GM12892 (cell line): ENCODE measurements around the gene ADCK2.

Experiments used
- DNase-seq: peaks from one replicate; pipeline ENCODE4 v3.0.0; 2011; ENCODE audit not compliant: insufficient read length
- FAIRE-seq: peaks from 2 replicates; lab custom pipeline; 2011; peaks lifted over from hg19 to GRCh38; lab: Jason Lieb, UNC
- POLR2A ChIP-seq: IDR thresholded peaks from 2 replicates; pipeline ENCODE4 v1.6.1; 2011; ENCODE audit warnings: low read depth, low read length, control low read depth
- POLR2AphosphoS5 ChIP-seq: IDR thresholded peaks from 2 replicates; pipeline ENCODE4 v1.6.1; 2011; ENCODE audit warnings: low read depth, low read length, control low read depth
- TAF1 ChIP-seq: IDR thresholded peaks from 2 replicates; pipeline ENCODE4 v1.6.1; 2011; ENCODE audit warnings: low read depth, mild to moderate bottlenecking, control low read depth, low read length, borderline replicate concordance

Gene ADCK2

GRCh38 chr7:140678081-140678815, 5.5 kb downstream of the ADCK2 start:
- TF ChIP-seq POLR2A (no peak), POLR2AphosphoS5 (no peak), TAF1 (no peak)
- FAIRE-seq: no peak
- no peak for DNase-seq

GRCh38 chr7:140678816-140679130, 6.0 kb downstream of the ADCK2 start:
- FAIRE-seq (no peak), DNase-seq (no peak)
- TF ChIP-seq POLR2A: no peak
- TF ChIP-seq POLR2AphosphoS5: no peak
- no peak for TF ChIP-seq TAF1

GRCh38 chr7:140679186-140679585, 6.4 kb downstream of the ADCK2 start:
- FAIRE-seq (no peak), DNase-seq (no peak)
- TF ChIP-seq POLR2A (no peak), TAF1 (no peak), POLR2AphosphoS5 (no peak)

- FAIRE-seq: no peak
- TF ChIP-seq POLR2A (no peak), TAF1 (no peak), POLR2AphosphoS5 (no peak)
- DNase-seq: no peak
Observed at GRCh38 chr7:140680886-140681285, 8.1 kb downstream of the ADCK2 start.

- FAIRE-seq (no peak), DNase-seq (no peak)
- TF ChIP-seq POLR2AphosphoS5: no peak
- no peak for TF ChIP-seq TAF1
- no peak for TF ChIP-seq POLR2A
Observed at GRCh38 chr7:140681766-140682165, 9.0 kb downstream of the ADCK2 start.

DNA sequence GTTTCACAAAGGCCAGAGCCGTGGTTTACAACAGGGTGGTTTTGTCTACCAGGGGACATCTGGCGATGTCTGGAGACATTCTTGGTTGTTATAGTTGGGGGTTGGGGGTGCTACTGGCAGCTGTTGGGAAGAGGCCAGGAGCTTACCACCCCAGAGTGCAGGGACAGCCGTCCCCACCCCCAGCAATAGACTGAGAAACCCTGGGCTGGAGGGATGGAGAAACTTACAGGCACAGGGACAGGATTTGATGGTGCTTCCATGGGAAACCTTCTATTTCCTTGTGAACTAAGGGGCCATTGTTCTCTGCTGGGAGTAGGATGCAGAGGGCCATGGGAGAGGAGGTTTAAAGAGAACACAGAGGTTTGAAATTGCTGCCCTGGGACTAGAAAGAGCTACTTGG, 10.9 kb downstream of the ADCK2 start:
- no peak for DNase-seq
- no peak for FAIRE-seq
- TF ChIP-seq POLR2AphosphoS5 (no peak), POLR2A (no peak), TAF1 (no peak)

DNA sequence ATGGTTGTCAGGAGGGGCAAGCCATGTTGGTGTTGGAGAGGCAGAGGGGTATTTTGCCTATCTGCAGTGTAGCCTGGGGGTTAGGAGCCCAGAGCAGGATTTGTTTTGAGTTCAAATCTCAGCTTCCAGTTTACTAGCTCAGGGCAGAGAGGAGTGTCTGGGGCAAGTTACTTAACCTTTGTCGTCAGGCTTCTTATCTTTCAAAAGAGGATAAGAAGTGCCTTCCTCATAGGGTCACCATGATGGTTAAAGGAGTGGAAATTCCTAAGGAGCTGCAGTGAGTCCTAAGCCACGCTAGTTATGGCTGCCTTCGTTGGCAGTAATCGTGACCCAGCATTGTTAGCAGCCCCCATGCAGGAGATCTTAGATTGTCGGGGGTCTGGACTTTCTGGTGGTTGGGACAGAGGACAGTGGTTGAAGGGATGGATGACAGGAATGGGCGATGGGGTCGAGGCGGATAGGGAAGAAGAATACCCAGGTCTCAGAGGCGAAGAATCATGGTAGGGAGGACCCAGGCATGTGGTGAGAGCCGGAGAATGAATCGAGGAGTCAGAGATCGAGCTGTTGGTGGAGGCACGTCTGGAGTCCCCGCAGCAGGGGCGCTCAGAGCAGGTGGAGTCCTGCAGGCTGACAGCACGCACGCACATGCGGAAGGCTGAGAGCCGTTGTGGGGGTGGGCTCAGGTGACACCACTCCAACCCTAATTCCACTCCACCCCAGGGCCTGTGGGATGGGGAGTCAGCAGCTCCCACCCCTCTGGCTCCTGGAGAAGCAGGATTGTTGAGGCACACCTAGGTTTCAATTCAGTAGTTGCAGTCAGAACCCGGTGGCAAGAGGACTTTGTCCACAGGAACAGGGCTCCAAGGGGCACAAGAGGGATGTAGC, 11.6 kb downstream of the ADCK2 start:
- DNase-seq (no peak), FAIRE-seq (no peak)
- no peak for TF ChIP-seq POLR2AphosphoS5
- TF ChIP-seq POLR2A: no peak
- no peak for TF ChIP-seq TAF1

- TF ChIP-seq TAF1: no peak
- TF ChIP-seq POLR2AphosphoS5: no peak
- TF ChIP-seq POLR2A: no peak
- DNase-seq (no peak), FAIRE-seq (no peak)
Observed at GRCh38 chr7:140685407-140686087, 12.8 kb downstream of the ADCK2 start.

GRCh38 chr7:140686921-140687320, 14.2 kb downstream of the ADCK2 start:
- FAIRE-seq (no peak), DNase-seq (no peak)

DNA sequence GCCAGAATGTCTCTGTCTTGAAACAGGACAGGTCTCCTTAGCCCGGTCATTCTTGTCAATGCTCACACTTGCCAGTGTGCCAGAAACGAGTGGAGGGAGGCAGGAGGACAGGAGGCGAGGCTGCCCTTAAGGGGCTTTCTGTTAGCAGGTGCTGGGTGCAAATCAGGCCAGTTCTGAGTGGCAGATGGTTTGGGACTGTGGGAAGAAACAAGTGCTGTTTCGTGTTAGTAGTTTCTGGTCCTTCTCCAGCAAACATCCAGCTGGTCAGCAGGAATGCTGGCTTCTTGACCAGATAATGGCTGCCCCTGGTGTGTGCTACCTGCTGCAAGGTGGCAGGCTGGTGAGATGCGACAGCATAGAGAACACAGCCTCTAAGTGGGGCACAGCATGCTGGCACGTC, 15.6 kb downstream of the ADCK2 start:
- DNase-seq (no peak), FAIRE-seq (peak; percentile 14)
- no peak for TF ChIP-seq POLR2A
- no peak for TF ChIP-seq POLR2AphosphoS5
- no peak for TF ChIP-seq TAF1

More at GRCh38 chr7:140686921-140687320, 14.2 kb downstream of the ADCK2 start:
- TF ChIP-seq POLR2A: no peak
- no peak for TF ChIP-seq TAF1
- no peak for TF ChIP-seq POLR2AphosphoS5

GRCh38 chr7:140689199-140690152, 16.7 kb downstream of the ADCK2 start:
- TF ChIP-seq POLR2A (no peak), TAF1 (no peak), POLR2AphosphoS5 (no peak)
- no peak for DNase-seq
- FAIRE-seq: no peak
